GM12878 (cell line): ENCODE results near the gene PTK7. TPM values are rescaled to one million over a fixed set of nuclear protein-coding genes. Genes with fewer than 3 reads are reported as not detected.

Source experiments
- ATAC-seq: fragments of 200-7000 bp; cut with Tn5 transposase; 3 replicates; pipeline ENCODE4 v1.9.1; 2020; ENCODE audit warnings: mild to moderate bottlenecking, moderate library complexity
- BruUV-seq: library from RNA; stranded (reverse); fragments of 400-500 nt; replicated peaks from 2 replicates; lab custom pipeline; 2021; lab: Mats Ljungman, UMichigan
- CTCF ChIA-PET: fragments of 300-600 bp; sonication (Branson Sonifier 250); formaldehyde crosslinking; extraction: SDS; loops from one replicate; lab custom pipeline; 2021; ENCODE audit warnings: inconsistent platforms; lab: Yijun Ruan, JAX
- POLR2A ChIA-PET: fragments of 350-600 bp; formaldehyde crosslinking; extraction: SDS; loops from one replicate; lab custom pipeline; 2021; ENCODE audit warnings: inconsistent platforms; lab: Charles Lee
- RAD21 ChIA-PET: fragments of 300-600 bp; sonication (Branson Sonifier 250); formaldehyde crosslinking; loops from one replicate; lab custom pipeline; 2023; ENCODE audit warnings: antibody characterized with exemption; ENCODE audit not compliant: unreplicated experiment; lab: Charles Lee
- SMC1A ChIA-PET: fragments of 300-600 bp; sonication (Branson Sonifier 250); formaldehyde crosslinking; loops from one replicate; lab custom pipeline; 2023; ENCODE audit not compliant: unreplicated experiment, uncharacterized antibody; lab: Charles Lee
- DNase-seq: peaks from one replicate; pipeline ENCODE4 v3.0.0-alpha.2; 2011; ENCODE audit warnings: low read depth, low spot score
- FAIRE-seq: peaks from 3 replicates; lab custom pipeline; 2011; peaks lifted over from hg19 to GRCh38; lab: Jason Lieb, UNC
- H2AFZ ChIP-seq: 2 replicates; pipeline ENCODE4 v1.6.0; 2011; ENCODE audit warnings: low read depth, low read length, control low read depth; ENCODE audit not compliant: control insufficient read depth
- H3K27ac ChIP-seq: 2 replicates; pipeline ENCODE4 v1.5.1; 2011; ENCODE audit warnings: control low read depth; ENCODE audit not compliant: control insufficient read depth, insufficient read depth
- H3K27me3 ChIP-seq, 2 experiments: replicated peaks in 1 of 2; 2 replicates each; pipeline versions ENCODE4 v1.6.0 to v1.6.1; 2011; ENCODE audit warnings: low read length in 1 of 2; ENCODE audit not compliant: control insufficient read depth in 2 of 2, insufficient read depth in 2 of 2
- H3K36me3 ChIP-seq, 2 experiments: 2 replicates each; pipeline ENCODE4 v1.5.1; 2011; ENCODE audit warnings: low read length in 1 of 2; ENCODE audit not compliant: control insufficient read depth in 2 of 2, insufficient read depth in 2 of 2
- H3K4me1 ChIP-seq: 2 replicates; pipeline ENCODE4 v1.6.1; 2011; ENCODE audit warnings: mild to moderate bottlenecking, low read length, moderate library complexity, mixed read lengths; ENCODE audit not compliant: control insufficient read depth, insufficient read depth
- H3K4me2 ChIP-seq: 2 replicates; pipeline ENCODE4 v1.6.0; 2011; ENCODE audit warnings: control low read depth; ENCODE audit not compliant: control insufficient read depth, insufficient read depth
- H3K4me3 ChIP-seq: fragments of 200-600 bp; sonication (generic); 2 replicates; pipeline ENCODE4 v1.5.1; 2016
- H3K79me2 ChIP-seq: 2 replicates; pipeline ENCODE4 v1.6.0; 2011; ENCODE audit warnings: low read length; ENCODE audit not compliant: control insufficient read depth, insufficient read depth
- H3K9ac ChIP-seq: 2 replicates; pipeline ENCODE4 v1.8.0; 2011; ENCODE audit warnings: low read length, control low read depth, mixed read lengths; ENCODE audit not compliant: control insufficient read depth, insufficient read depth
- H3K9me3 ChIP-seq: replicated peaks from 3 replicates; pipeline ENCODE4 v1.5.1; 2011; ENCODE audit warnings: mild to moderate bottlenecking, low read length; ENCODE audit not compliant: control insufficient read depth, insufficient read depth
- H4K20me1 ChIP-seq: 2 replicates; pipeline ENCODE4 v1.6.0; 2011; ENCODE audit not compliant: control insufficient read depth, insufficient read depth
- CREM ChIP-seq: IDR thresholded peaks from 2 replicates; pipeline ENCODE4 v1.6.1; 2014; ENCODE audit warnings: antibody characterized with exemption, low read depth
- NFYB ChIP-seq: IDR thresholded peaks from 2 replicates; pipeline ENCODE4 v1.6.1; 2011; ENCODE audit warnings: low read depth, mild to moderate bottlenecking, low read length, improper control_type of control experiment, moderate library complexity; ENCODE audit not compliant: insufficient read depth
- NR2F1 ChIP-seq: fragments of 450-650 bp; conservative IDR thresholded peaks from 2 replicates; pipeline ENCODE4 v1.6.1; 2017; ENCODE audit warnings: mild to moderate bottlenecking
- RBBP5 ChIP-seq: fragments of 200-600 bp; sonication (generic); conservative IDR thresholded peaks from 2 replicates; pipeline ENCODE4 v1.6.1; 2016
- RELA ChIP-seq: fragments of 450-650 bp; IDR thresholded peaks from 2 replicates; pipeline ENCODE4 v1.8.0; 2014; ENCODE audit warnings: borderline replicate concordance; ENCODE audit not compliant: partially characterized antibody
- RFX5 ChIP-seq: IDR thresholded peaks from 2 replicates; pipeline ENCODE4 v1.6.1; 2011; ENCODE audit warnings: low read depth, low read length, improper control_type of control experiment
- WGBS: methylation state at CpG from one replicate; pipeline ENCODE4 v1.1.6; 2016; ENCODE audit warnings: low lambda C conversion rate; ENCODE audit not compliant: insufficient replicate concordance, insufficient coverage; ENCODE audit errors: missing lambda C conversion rate; 5-methylcytosine and 5-hydroxymethylcytosine counted together
- in situ Hi-C: fragments of 300-500 bp; cut with MboI; formaldehyde crosslinking; loops from 9 replicates; pipeline ENCODE4 v1.14.3; 2018; ENCODE audit warnings: mixed read lengths
- intact Hi-C: fragments of 100-400 bp; cut with micrococcal nuclease; formaldehyde crosslinking; loops from one replicate; pipeline ENCODE4 v1.14.2; 2022; ENCODE audit not compliant: unreplicated experiment
- polyA plus RNA-seq, 11 experiments: library from polyadenylated mRNA; depleted of rRNA in 4 of 11; unstranded in 6 of 11; stranded (reverse) in 5 of 11; fragments of >200 nt; fragmentation: Nextera tagmentation in 4 of 11; fragmentation: Illumina TruSeq in 1 of 11; extraction: Ambion mirVana in 4 of 11; extraction: Trizol in 1 of 11; gene quantifications; 1 replicate in 1 of 11; 2 replicates in 10 of 11; pipeline versions ENCODE4 v1.2.1 to v1.2.3, GENCODE V29; 2011 to 2016; ENCODE audit warnings: inconsistent platforms in 2 of 11, missing spikeins in 2 of 11, low read depth in 1 of 11
- total RNA-seq, 4 experiments: library from RNA; depleted of rRNA in 3 of 4; stranded (reverse); fragments of >200 nt in 3 of 4; fragmentation: Illumina TruSeq in 1 of 4; extraction: Trizol in 1 of 4; gene quantifications; 2 replicates each; pipeline versions ENCODE4 v1.2.1 to v1.2.3, GENCODE V29; 2013 to 2021
- TF ChIP-seq, protein P1 (sequence below): IDR thresholded peaks from 2 replicates; pipeline ENCODE4 v1.6.1; 2011; ENCODE audit warnings: low read depth, mild to moderate bottlenecking, low read length, moderate library complexity, borderline replicate concordance; ENCODE audit errors: extremely low read depth

PTK7 gene
- total and polyA plus RNA-seq, 10 of the 15 experiments (the other 5 are each of a cell fraction or from before 2014, with no cell fraction given): 0.18 to 14.4 (median 3.3) TPM; not detected in 1

DNA sequence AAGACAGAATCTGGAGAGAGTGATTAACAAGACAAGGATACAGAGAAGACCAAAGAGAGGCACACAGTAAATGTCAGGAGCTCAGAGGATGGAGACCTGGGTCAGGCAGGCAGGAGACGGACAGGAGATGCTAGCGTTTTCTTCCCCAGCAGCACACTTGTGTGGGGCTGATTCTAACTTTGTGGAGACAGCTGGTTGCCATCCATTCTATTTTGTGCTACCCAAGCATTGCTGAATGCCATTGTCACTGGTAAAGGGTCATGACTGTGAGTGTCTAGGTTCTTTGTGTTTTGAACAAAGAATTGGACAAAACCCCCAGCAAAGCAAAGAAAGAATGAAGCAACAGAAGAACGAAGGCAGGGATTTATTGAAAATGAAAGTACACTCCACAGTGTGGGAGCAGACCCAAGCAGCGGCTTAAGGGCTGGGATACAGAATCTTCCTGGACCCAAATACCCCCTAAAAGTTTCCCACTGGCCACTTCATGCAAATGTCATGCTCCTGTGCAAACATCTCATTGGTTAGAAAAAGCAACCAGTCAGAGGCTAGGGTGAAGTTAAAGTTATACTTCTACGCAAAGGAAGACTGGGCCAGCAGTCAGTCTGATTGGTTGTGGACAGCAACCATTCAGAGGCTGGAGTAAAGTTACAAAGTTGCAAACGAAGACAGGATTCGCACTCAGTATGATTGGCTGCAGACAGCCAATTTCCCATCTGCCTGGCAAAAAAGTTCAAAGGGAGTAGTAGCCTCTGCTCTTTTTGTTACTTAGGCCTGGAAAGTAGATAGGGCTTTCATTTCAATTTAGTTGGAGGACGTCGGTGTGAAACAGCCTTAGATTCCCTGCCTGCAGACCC lies 17.5 kb downstream of the PTK7 start:
- peak overlapping the region; percentile 60; the same call in 1 of the 2 replicates for H3K4me2 ChIP-seq
- ATAC-seq (no peak), FAIRE-seq (no peak), DNase-seq (no peak)
- no peak overlapping the region for H3K4me3 ChIP-seq
- intact Hi-C loops: no loop called here
- in situ Hi-C loops: no loop called here
- no peak overlapping the region for H3K27ac ChIP-seq
- no TSS peak for BruUV-seq
- CTCF ChIA-PET: interaction anchor here (0.6 to 1.2 kb wide), 3 partner anchors 36 to 1227 kb away, joined by 3 to 5 read pairs (median 4); no protein-coding TSS in a partner anchor
- RAD21 ChIA-PET: interaction anchor here (0.7 kb wide), 1 partner anchor 1153 kb away, joined by 4 read pairs; no protein-coding TSS in a partner anchor
- SMC1A ChIA-PET: interaction anchor here (1.2 kb wide), 1 partner anchor 7 kb away, joined by 4 read pairs; no protein-coding TSS in a partner anchor
- H4K20me1 ChIP-seq: no peaks in the 10 kb centered on the region
- no peak overlapping the region for H3K9ac ChIP-seq
- no peaks in the 10 kb centered on the region for H3K36me3 ChIP-seq
- no peaks in the 10 kb centered on the region for H3K27me3 ChIP-seq
- no peaks in the 10 kb centered on the region for H3K9me3 ChIP-seq
- WGBS: 66% methylated on average over 9 of the region's 9 CpGs
- H3K4me1 ChIP-seq: peaks cover 19% of the 10 kb centered on the region
- H2AFZ ChIP-seq: peak overlapping the region; percentile 64
- POLR2A ChIA-PET: interaction anchor here (0.7 kb wide), 1 partner anchor 68 kb away, joined by 9 read pairs; no protein-coding TSS in a partner anchor
- TF ChIP-seq NFYB (no peak), NR2F1 (no peak), RELA (no peak), RFX5 (no peak), RBBP5 (no peak), CREM (no peak)
- TF ChIP-seq, protein P1, sequence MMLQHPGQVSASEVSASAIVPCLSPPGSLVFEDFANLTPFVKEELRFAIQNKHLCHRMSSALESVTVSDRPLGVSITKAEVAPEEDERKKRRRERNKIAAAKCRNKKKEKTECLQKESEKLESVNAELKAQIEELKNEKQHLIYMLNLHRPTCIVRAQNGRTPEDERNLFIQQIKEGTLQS: no peak
- no peaks in the 10 kb centered on the region for H3K79me2 ChIP-seq
